Activated T-cell treated with anti-CD3 and anti-CD28 coated beads, Interleukin-2, amount 50 U/mL, for 4 hours (primary cell): ENCODE results near the gene KRTAP1-3. TPM values are rescaled to one million over a fixed set of nuclear protein-coding genes. Genes with fewer than 3 reads are reported as not detected.

Source experiments
- ATAC-seq, 2 donors: fragments of 200-7000 bp; cut with Tn5 transposase; one replicate each; pipeline ENCODE4 v1.10.0; 2021
- DNase-seq: peaks from one replicate; pipeline ENCODE4 v3.0.0-alpha.2; 2020
- H3K27me3 Mint-ChIP-seq: one replicate; pipeline ENCODE4 v1.8.0; 2021; ENCODE audit warnings: low read depth, mixed read lengths
- H3K36me3 Mint-ChIP-seq: one replicate; pipeline ENCODE4 v1.8.0; 2022; ENCODE audit warnings: mixed read lengths; ENCODE audit not compliant: insufficient read depth
- H3K4me1 Mint-ChIP-seq: one replicate; pipeline ENCODE4 v1.8.0; 2021; ENCODE audit warnings: low read depth, mixed read lengths
- H3K4me3 Mint-ChIP-seq: one replicate; pipeline ENCODE4 v1.8.0; 2021; ENCODE audit warnings: mild to moderate bottlenecking, moderate library complexity, mixed read lengths
- H3K9me3 Mint-ChIP-seq: one replicate; pipeline ENCODE4 v1.8.0; 2021; ENCODE audit warnings: mixed read lengths
- total RNA-seq, 3 donors: library from RNA; stranded (reverse); gene quantifications; one replicate each; pipeline ENCODE4 v1.2.1, GENCODE V29; 2021

KRTAP1-3 gene
- total RNA-seq, 3 donors from 2014 or later: not detected

DNA sequence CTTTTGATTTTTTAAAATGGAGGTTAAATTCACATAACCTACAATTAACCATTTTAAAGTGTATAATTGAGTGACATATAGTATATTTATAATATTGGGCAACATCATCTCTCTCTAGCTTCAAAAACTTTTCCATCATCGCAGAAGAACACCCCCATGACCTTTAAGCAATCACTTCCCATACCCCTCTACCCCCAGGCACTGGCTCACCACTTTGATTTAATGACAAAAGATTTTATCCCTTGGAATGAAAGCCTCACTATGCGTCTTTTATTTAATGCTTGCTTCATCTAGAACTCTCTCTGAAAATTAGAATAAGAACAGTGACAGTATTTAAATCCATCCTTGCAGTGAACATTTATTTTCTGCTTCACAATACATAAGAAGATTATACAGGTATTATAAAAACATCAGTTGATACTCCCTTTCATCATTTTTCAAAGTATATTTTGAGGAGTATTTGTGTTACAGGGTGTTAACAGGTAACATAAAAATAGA lies 3.2 kb upstream of the KRTAP1-3 start:
- DNase-seq (no peak), ATAC-seq (no peak)
- Mint-ChIP-seq H3K4me1 (no peaks in the 10 kb centered on the region), H3K9me3 (no peaks in the 10 kb centered on the region), H3K36me3 (no peaks in the 10 kb centered on the region), H3K4me3 (no peak overlapping the region), H3K27me3 (peaks cover 19% of the 10 kb centered on the region)

DNA sequence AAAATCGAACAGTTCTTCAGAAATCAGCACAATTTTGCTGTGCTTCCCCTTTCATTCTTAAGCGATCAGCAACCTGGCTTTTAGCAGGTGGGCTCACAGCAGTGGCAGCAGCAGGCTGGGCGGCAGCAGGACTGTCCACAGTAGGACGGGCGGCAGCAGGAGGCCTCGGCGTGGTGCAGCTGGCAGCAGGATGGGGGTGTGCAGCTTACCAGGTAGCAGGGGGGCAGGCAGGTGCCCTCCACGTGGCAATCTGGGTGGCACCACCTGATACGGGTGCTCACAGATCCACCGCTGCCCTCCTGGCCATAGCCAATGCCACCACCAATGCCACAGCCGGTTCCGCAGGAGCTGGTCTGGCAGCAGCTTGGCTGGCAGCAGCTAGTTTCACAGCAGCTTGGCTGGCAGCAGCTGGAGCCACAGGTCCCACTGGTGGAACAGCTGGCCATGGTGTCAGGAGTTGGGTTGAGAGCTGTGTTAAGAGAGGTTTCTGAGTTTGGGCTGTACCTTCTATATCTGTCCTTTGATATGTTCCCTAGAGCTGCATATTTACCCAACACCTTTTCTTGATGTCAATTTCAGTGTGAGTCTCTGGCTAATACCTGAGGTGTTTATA lies 4.9 kb downstream of the KRTAP1-3 start, which contains the start of gene KRTAP1-4:
TSS of gene KRTAP1-4 (minus strand) at position 563 of the 613 bp plus-strand sequence. CDS start at position 446, 117 bp downstream.
- Mint-ChIP-seq H3K4me1 (no peaks in the 10 kb centered on the region), H3K9me3 (no peaks in the 10 kb centered on the region), H3K36me3 (no peaks in the 10 kb centered on the region), H3K4me3 (no peak within 1 kb of the TSS), H3K27me3 (peaks cover 33% of the 10 kb centered on the region)
- DNase-seq (no peak), ATAC-seq (no peak)

DNA sequence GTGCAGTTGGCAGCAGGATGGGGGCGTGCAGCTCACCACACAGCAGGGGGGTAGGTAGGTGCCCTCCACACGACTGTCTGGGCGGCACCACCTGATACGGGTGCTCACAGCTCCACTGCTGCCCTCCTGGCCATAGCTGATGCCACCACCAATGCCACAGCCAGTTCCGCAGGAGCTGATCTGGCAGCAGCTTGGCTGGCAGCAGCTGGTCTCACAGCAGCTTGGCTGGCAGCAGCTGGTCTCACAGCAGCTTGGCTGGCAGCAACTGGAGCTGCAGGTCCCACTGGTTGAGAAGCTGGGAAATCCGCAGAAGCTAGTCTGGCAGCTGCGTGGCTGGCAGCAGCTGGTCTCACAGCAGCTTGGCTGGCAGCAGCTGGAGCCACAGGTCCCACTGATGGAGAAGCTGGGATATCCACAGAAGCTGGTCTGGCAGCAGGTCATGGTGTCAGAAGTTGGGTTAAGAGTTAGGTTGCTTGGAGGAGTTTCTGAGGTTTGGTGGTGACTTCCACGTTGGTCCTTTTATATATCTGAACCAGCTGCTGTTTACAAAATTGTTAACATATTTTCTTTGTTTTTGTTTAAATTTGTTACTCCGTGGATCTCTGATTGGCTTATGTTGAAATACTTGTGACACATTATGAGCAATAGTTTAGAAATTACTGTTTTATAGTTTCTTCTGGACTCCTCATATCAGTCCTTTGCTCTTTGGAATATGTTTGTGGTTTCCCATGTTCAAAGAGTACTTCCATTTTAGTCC lies 7.8 kb downstream of the KRTAP1-3 start, which contains the start of gene KRTAP1-5:
TSS of gene KRTAP1-5 (minus strand) at position 494 of the 757 bp plus-strand sequence. CDS start at position 441, 53 bp downstream.
- DNase-seq (no peak), ATAC-seq (no peak)
- no peak within 1 kb of the TSS for H3K4me3 Mint-ChIP-seq
- H3K36me3 Mint-ChIP-seq: no peaks in the 10 kb centered on the region
- no peaks in the 10 kb centered on the region for H3K4me1 Mint-ChIP-seq
- no peaks in the 10 kb centered on the region for H3K9me3 Mint-ChIP-seq
- H3K27me3 Mint-ChIP-seq: peaks cover 20% of the 10 kb centered on the region

DNA sequence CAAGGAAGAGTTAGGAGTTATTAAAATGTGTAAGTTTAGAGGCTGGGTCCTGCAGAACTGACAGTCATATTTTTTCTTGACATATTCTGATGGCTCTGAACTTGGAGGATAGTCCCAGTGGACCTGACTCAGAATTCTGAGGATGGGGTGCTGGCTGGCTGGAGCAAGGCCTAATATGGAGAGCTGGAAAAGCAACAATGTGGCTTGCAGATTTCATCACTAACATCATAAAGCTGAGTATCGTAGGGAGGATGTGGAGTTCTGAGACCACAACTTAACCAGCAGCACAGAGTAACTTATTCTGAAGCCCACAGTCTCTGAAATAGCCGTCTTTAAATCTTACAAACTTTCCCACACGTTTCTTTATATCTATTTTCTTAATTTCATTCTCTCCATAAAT lies 10.0 kb downstream of the KRTAP1-3 start:
- ATAC-seq: no peak
- no peaks in the 10 kb centered on the region for H3K9me3 Mint-ChIP-seq
- no peak overlapping the region for H3K4me3 Mint-ChIP-seq
- peaks cover 11% of the 10 kb centered on the region for H3K27me3 Mint-ChIP-seq
- H3K4me1 Mint-ChIP-seq: no peaks in the 10 kb centered on the region
- no peaks in the 10 kb centered on the region for H3K36me3 Mint-ChIP-seq
- DNase-seq: no peak

DNA sequence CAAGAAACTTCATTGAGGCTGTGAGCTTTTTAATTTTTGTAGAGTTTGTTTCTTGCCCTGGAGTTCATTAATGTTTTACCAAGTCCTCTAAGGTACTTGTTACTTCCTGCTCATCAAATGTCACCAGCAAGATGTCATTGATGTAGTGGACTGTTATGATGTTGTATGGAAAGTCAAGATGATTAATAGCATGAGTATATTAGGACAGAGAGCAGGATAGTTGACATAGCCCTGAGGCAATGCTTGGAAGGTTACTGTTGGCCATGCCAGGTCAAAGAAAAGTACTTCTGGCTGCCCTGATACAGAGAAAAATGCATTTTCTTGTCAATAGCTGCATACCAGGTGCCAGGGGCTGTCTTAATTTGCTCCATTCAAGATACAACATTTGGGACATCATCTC lies 14.3 kb downstream of the KRTAP1-3 start:
- Mint-ChIP-seq H3K27me3 (no peaks in the 10 kb centered on the region), H3K9me3 (no peaks in the 10 kb centered on the region), H3K4me3 (no peak overlapping the region), H3K36me3 (no peaks in the 10 kb centered on the region), H3K4me1 (no peaks in the 10 kb centered on the region)
- DNase-seq (no peak), ATAC-seq (no peak)

DNA sequence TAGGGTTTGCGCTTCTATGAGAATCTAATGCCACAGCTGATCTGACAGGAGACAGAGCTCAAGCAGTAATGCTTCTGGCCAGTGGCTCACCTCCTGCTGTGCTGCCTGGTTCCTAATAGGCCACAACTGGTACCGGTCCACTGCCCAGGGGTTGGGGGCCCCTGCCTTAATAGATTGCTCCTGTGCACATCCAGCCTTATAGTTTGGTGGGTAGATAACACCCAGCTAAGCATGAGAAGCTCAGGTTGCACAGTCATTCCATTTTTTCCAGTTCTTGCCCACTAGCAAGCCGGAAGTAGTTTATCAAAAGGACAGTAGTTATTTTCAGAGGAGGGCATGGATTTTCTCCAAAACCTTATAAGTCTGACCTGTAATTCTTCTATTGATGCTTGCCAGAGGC lies 15.3 kb downstream of the KRTAP1-3 start:
- Mint-ChIP-seq H3K4me3 (no peak overlapping the region), H3K4me1 (no peaks in the 10 kb centered on the region), H3K36me3 (no peaks in the 10 kb centered on the region), H3K9me3 (no peaks in the 10 kb centered on the region), H3K27me3 (peaks cover 4% of the 10 kb centered on the region)
- DNase-seq: no peak
- ATAC-seq: no peak

DNA sequence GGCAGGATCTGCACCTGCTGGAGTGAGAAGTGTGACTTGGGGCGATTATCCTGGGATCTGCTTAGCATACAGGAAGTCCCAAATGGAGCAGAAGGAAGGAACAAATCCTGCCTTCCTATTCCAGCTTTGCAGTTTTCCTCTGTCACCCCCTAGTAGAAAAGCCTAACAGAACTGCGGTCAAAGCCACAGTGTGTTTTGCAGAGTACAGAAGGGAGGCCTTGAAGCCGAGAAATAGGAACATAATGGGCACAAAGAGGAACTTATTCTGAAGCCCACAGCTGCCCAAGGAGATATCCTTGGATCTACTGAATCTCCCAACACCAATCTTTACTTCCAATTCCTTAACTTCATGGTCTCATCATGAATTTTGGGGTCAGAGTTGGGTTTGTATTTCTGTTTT lies 16.1 kb downstream of the KRTAP1-3 start:
- ATAC-seq: no peak
- Mint-ChIP-seq H3K4me1 (no peaks in the 10 kb centered on the region), H3K9me3 (no peaks in the 10 kb centered on the region), H3K4me3 (no peak overlapping the region), H3K36me3 (no peaks in the 10 kb centered on the region), H3K27me3 (peaks cover 4% of the 10 kb centered on the region)
- no peak for DNase-seq

DNA sequence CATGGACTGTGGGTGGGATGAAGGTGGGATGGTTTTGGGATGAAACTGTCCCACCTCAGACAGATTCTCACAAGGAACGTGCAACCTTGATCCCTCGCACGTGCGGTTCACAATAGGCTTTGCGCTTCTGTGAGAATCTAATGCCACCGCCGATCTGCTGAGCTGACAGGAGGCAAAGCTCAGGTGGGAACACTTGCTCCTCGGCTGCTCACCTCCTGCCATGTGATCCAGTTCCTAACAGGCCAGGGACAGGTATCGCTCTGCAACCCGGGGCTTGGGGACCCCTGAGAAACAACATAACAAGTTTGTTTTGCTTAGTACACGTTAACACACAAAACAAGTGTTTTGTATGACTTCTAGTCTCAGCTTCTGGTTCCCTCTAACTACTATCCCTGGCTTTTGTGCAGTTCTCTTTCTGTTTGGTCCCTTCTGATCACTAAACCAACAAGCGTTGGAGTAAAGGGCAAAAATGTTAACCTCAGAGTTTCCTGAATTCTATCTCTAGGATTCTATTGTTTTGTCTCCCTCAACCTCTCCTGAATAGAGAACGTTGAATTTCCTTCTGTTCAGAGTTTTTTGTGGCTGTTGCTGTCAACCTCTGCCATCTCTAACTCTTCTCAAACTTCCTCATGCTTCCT lies 18.0 kb downstream of the KRTAP1-3 start:
- peaks cover 4% of the 10 kb centered on the region for H3K27me3 Mint-ChIP-seq
- no peaks in the 10 kb centered on the region for H3K36me3 Mint-ChIP-seq
- DNase-seq: no peak
- H3K9me3 Mint-ChIP-seq: no peaks in the 10 kb centered on the region
- H3K4me1 Mint-ChIP-seq: no peaks in the 10 kb centered on the region
- H3K4me3 Mint-ChIP-seq: no peak overlapping the region
- no peak for ATAC-seq

DNA sequence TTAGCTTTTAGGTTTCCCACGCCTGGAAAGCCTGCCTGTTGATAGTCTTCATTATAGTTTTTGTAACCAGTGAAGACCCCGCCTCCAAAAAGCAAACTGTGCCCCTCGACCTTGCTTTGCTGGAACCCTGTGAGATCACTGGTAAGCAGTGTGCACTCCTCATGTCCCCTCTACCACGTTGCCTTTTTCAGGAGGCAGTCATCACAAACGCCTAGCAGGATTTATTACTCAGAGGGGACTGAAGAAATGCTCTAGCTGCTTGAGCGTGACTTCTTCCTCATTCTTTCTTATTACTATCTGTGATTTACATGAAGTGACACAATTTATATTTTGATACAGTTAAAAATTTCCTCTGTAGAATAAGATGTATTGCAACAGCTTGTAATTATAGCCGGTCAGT lies 19.2 kb downstream of the KRTAP1-3 start:
- H3K27me3 Mint-ChIP-seq: peaks cover 4% of the 10 kb centered on the region
- ATAC-seq (no peak), DNase-seq (no peak)
- no peaks in the 10 kb centered on the region for H3K4me1 Mint-ChIP-seq
- no peak overlapping the region for H3K4me3 Mint-ChIP-seq
- H3K36me3 Mint-ChIP-seq: no peaks in the 10 kb centered on the region
- no peaks in the 10 kb centered on the region for H3K9me3 Mint-ChIP-seq

DNA sequence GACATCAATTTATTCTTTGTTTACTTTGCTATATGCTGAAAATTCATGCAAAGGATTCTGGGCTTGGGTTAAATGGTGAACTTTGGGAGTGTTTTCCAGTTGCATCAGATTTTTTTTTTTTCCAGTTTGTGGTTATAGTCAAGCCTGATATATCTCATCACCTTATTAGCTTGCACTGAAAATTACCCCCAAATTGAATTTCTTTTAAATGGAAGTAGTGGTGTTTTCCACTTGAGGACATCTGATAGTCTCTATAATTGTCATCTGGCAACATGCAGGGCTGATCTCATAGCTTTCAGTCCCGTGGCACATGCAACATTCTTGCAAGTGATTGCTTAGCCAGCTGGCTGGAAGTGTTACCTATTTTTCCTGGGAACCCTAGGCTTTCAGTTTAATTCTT lies 21.1 kb downstream of the KRTAP1-3 start:
- no peaks in the 10 kb centered on the region for H3K9me3 Mint-ChIP-seq
- H3K36me3 Mint-ChIP-seq: no peaks in the 10 kb centered on the region
- H3K27me3 Mint-ChIP-seq: peaks cover 4% of the 10 kb centered on the region
- no peaks in the 10 kb centered on the region for H3K4me1 Mint-ChIP-seq
- H3K4me3 Mint-ChIP-seq: no peak overlapping the region
- ATAC-seq: no peak
- DNase-seq: no peak

DNA sequence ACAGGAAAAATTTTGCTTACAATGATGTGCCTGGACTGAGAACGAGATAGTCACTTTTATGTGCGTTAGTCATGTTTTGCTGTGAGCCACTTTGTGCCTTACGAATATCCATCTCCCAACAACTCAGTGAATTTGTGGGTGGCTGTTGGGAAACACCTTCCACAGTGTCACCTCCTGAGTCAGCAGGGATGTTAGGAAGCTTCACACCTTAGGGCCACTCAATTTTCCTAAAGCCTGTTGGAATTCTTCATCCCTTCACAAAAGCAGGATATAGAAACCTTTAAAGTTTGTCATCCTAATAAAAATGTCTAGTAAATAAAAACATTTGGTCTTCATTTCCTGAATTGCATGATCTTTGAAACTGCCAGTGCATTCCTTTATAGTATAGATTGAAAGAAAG lies 21.5 kb downstream of the KRTAP1-3 start:
- Mint-ChIP-seq H3K4me3 (no peak overlapping the region), H3K36me3 (no peaks in the 10 kb centered on the region), H3K4me1 (no peaks in the 10 kb centered on the region), H3K27me3 (peaks cover 4% of the 10 kb centered on the region), H3K9me3 (no peaks in the 10 kb centered on the region)
- DNase-seq (no peak), ATAC-seq (no peak)

DNA sequence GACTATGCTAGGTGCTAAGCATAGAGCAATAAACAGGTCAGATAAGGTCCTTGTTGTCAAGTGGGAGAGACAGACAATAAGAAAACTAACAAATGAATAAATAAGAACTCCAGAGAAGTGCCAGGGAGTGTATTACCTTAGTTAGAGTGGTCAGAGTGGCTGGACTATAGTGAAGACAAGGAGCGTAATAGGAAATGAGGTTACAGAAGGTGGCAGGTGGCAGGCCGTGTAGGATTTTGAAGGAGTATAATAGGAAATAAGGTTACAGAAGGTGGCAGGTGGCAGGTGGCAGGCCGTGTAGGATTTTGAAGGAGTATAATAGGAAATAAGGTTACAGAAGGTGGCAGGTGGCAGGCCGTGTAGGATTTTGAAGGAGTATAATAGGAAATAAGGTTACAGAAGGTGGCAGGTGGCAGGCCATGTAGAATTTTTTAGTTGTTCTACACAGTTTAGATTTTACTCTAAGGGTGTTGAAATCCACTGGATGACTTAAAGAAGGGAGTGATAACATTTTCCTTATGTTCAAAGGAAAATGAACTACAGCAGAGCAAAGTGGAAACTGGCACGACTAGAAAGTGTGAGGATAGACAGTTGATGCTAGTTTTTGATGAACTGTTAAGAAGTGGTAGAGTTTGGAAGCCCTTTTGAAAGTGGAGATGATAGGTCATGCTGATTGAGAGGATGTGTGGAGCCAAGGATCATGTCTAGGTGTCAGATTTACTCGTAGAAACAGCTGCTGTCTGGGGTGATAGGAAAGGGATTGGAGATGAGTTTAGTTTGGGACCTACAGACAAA lies 22.2 kb downstream of the KRTAP1-3 start:
- DNase-seq (no peak), ATAC-seq (no peak)
- Mint-ChIP-seq H3K4me1 (no peaks in the 10 kb centered on the region), H3K27me3 (peaks cover 4% of the 10 kb centered on the region), H3K9me3 (no peaks in the 10 kb centered on the region), H3K4me3 (no peak overlapping the region), H3K36me3 (no peaks in the 10 kb centered on the region)

DNA sequence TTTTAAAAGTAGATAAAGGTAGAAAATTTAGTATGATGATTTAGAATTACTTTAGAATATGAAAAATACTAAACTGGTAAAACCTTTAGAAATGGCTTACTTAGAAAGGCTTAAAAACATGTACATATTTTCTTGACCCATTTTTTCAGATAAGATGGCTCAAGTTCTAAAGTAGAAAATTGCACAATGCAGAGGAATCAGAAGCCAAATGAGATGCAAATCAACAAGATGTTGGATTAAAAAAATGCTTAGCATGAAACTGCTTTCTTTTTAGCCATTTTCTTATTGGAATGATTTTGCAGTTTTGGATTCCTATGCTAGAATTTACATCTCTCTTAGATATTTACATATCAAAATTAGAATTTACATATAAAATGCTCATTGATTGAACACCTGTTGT lies 24.2 kb downstream of the KRTAP1-3 start:
- no peak overlapping the region for H3K4me3 Mint-ChIP-seq
- peaks cover 6% of the 10 kb centered on the region for H3K27me3 Mint-ChIP-seq
- no peaks in the 10 kb centered on the region for H3K9me3 Mint-ChIP-seq
- H3K4me1 Mint-ChIP-seq: no peaks in the 10 kb centered on the region
- no peaks in the 10 kb centered on the region for H3K36me3 Mint-ChIP-seq
- ATAC-seq: no peak
- DNase-seq: no peak

DNA sequence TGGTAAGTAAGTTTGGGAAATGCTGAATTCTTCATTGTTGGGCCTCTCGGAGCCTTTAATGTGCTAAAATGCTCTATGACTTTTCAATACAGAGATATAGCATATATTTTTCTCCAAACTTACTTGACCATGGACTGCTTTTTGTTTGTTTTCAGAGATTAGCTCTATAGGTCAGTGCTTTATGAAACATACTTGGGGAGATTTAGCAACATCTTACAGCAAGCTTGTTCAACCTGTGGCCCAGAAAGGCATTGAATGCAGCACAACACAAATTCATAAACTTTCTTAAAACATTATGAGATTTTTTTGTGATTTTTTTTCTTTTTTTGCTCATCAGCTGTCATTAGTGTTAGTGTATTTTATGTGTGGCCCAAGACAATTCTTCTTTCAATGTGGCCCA lies 24.7 kb downstream of the KRTAP1-3 start:
- no peak overlapping the region for H3K4me3 Mint-ChIP-seq
- peaks cover 5% of the 10 kb centered on the region for H3K27me3 Mint-ChIP-seq
- no peaks in the 10 kb centered on the region for H3K9me3 Mint-ChIP-seq
- H3K4me1 Mint-ChIP-seq: no peaks in the 10 kb centered on the region
- no peak for DNase-seq
- no peak for ATAC-seq
- H3K36me3 Mint-ChIP-seq: no peaks in the 10 kb centered on the region
